ENCODE measurements around the gene GRAMD1C.

GRAMD1C gene

DNA sequence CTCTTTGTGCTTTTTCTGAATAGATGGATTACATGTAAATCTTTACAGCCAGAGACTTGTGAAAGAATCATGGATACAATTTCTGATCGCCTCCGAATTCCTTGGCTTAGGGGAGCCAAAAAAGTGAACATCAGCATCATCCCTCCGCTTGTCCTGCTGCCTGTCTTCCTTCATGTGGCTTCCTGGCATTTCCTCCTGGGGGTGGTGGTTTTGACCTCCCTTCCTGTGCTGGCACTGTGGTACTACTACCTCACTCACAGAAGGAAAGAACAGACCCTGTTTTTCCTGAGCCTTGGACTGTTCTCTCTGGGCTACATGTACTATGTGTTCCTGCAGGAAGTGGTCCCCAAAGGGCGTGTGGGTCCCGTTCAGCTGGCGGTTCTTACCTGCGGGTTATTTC lies 115.1 kb downstream of the GRAMD1C start:
- DNase-seq, result no peak

GRCh38 chr3:113954091-113954685 lies 115.6 kb downstream of the GRAMD1C start:
- no peak for DNase-seq

DNA sequence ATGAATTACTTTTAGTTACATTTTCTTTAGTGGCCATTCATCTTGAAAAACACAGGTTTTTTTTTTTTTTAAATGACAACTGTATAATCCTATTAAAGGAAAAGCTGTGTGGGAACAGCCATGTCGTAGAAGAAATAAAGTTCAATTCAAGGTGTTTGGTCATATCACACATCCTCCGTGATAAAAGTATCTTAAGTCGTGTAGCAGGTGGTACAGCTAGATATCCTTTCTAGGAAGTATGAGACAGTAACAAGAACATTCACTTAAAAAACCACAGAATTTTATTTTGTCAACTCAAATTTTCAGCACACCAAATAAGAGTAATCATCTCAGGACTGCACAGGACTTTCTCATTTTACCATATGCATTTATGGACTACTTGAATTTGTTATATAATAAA lies 125.3 kb downstream of the GRAMD1C start:
- no peak for DNase-seq

GRCh38 chr3:113966172-113966571 lies 127.6 kb downstream of the GRAMD1C start:
- no peak for DNase-seq

GRCh38 chr3:113968986-113969385 lies 130.4 kb downstream of the GRAMD1C start:
- DNase-seq, result no peak

- DNase-seq, result no peak
Observed at GRCh38 chr3:113977822-113978221, 139.2 kb downstream of the GRAMD1C start.

DNA sequence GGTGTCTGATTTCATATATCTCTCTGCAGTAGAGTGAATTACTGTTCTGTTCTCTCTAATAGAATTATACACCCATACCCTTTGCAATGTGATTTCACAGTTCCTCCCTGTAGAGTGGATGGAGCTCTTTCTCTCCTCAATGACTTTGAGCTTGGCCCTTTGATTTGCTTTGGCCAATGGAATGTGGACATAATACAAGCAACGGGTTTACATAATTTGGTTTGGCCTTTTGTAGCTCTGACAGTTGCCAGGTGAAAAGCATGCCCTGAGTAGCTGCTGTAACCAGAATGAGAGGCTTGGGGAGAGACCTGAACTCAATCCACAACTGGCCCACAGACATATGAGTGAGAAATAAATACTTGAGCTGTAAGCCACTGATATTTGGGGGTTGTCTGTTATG lies 141.3 kb downstream of the GRAMD1C start:
- no peak for DNase-seq

- DNase-seq, result no peak
Observed at GRCh38 chr3:113981803-113982202, 143.2 kb downstream of the GRAMD1C start.

GRCh38 chr3:113983544-113983943 lies 145.0 kb downstream of the GRAMD1C start:
- no peak for DNase-seq

- DNase-seq, result no peak
Observed at GRCh38 chr3:113985541-113985940, 147.0 kb downstream of the GRAMD1C start.

Measured in suppressor macrophage treated with lipopolysaccharide for 1 hour (primary cell).